Gastroesophageal sphincter (tissue), 4 donors: ENCODE data around the gene TEX2. TPM values are rescaled to one million over a fixed set of nuclear protein-coding genes. Genes with fewer than 3 reads are reported as not detected.

Experiments used
- ATAC-seq: fragments of 150-250 bp; one replicate; pipeline ENCODE4 v1.9.1; 2016; ENCODE audit warnings: mild to moderate bottlenecking, moderate library complexity
- H3K27ac ChIP-seq, 4 donors: fragments of 200-600 bp; sonication (generic) in 3 of 4; 1 replicate in 3 of 4; 2 replicates in 1 of 4; pipeline ENCODE4 v1.5.1; 2016 to 2019
- H3K27me3 ChIP-seq: fragments of 200-600 bp; sonication (generic); one replicate; pipeline ENCODE4 v1.5.1; 2019
- H3K36me3 ChIP-seq, 2 donors: fragments of 200-600 bp; sonication (generic); one replicate each; pipeline ENCODE4 v1.5.1; 2019; ENCODE audit warnings: control low read depth in 1 of 2
- H3K4me1 ChIP-seq, 3 donors: fragments of 200-600 bp; sonication (generic); 1 replicate in 2 of 3; 2 replicates in 1 of 3; pipeline ENCODE4 v1.5.1; 2016 to 2019; ENCODE audit warnings: control low read depth in 2 of 3
- H3K4me3 ChIP-seq, 2 donors: fragments of 200-600 bp; sonication (generic); one replicate each; pipeline ENCODE4 v1.5.1; 2019; ENCODE audit warnings: mild to moderate bottlenecking in 1 of 2, moderate library complexity in 1 of 2
- H3K9me3 ChIP-seq, 3 donors: fragments of 200-600 bp; sonication (generic); one replicate each; pipeline ENCODE4 v1.5.1; 2017 to 2019; ENCODE audit warnings: control low read depth in 2 of 3
- EP300 ChIP-seq: sonication (generic); formaldehyde crosslinking; IDR thresholded peaks from one replicate; pipeline ENCODE4 v1.6.1; 2017; ENCODE audit warnings: antibody characterized with exemption, mild to moderate bottlenecking
- POLR2A ChIP-seq, 2 donors: fragments of 450-650 bp; IDR thresholded peaks; one replicate each; pipeline ENCODE4 v1.6.1; 2017; ENCODE audit warnings: antibody characterized with exemption in 2 of 2, mild to moderate bottlenecking in 2 of 2, moderate library complexity in 1 of 2
- POLR2AphosphoS5 ChIP-seq: sonication (generic); formaldehyde crosslinking; IDR thresholded peaks from one replicate; pipeline ENCODE4 v1.6.1; 2017; ENCODE audit warnings: antibody characterized with exemption
- WGBS, 2 donors: methylation state at CpG; one replicate each; pipeline ENCODE4 v1.1.5; 2018; ENCODE audit warnings: low coverage in 1 of 2; 5-methylcytosine and 5-hydroxymethylcytosine counted together
- total RNA-seq, 4 donors: library from RNA; depleted of rRNA; stranded (reverse); fragments of >200 nt; gene quantifications; one replicate each; pipeline ENCODE4 v1.1.0, GENCODE V29; 2016
- TF ChIP-seq, protein P1 (sequence below), 4 experiments: fragments of 200-600 bp in 2 of 4; fragments of 450-650 bp in 2 of 4; sonication (generic) in 1 of 4; IDR thresholded peaks; one replicate each; pipeline ENCODE4 v1.5.1; 2017 to 2019; ENCODE audit warnings: antibody characterized with exemption in 4 of 4, mild to moderate bottlenecking in 2 of 4, moderate library complexity in 2 of 4

Gene TEX2
- total RNA-seq, 4 donors from 2014 or later = 37.8 to 60.9 (median 47.0) TPM

DNA sequence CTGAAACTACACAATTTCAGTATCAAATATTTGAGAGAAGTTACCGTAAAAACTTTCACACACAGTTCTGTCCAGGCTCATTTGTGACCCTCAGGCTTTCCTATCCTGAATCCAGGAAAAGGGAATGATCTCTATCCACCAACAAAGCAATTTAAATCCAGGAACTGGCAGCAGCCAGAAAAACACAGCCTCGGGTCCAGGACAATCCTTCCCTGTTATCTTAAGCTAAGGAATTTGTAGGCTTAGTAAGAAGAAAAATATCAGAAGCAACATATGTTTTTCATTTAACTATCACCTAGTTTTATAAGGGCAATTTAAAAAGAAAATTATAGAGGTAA lies 47.1 kb downstream of the TEX2 start:
- 32 to 37% methylated on average over 2 of the region's 2 CpGs for WGBS, 2 donors
- Histone ChIP-seq H3K36me3 (peaks cover 0 to 26% of the 10 kb centered on the region in 2 donors), H3K4me1 (peaks cover 0 to 33% (median 15%) of the 10 kb centered on the region in 3 donors), H3K27ac (peak overlapping the region in 3 of 4 donors; percentile 17 to 49 (median 21)), H3K27me3 (no peaks in the 10 kb centered on the region), H3K9me3 (no peaks in the 10 kb centered on the region), H3K4me3 (no peak overlapping the region)
- no peak for TF ChIP-seq EP300
- TF ChIP-seq POLR2A (IDR thresholded peaks at IDR 0.05) = no peak
- TF ChIP-seq, protein P1, sequence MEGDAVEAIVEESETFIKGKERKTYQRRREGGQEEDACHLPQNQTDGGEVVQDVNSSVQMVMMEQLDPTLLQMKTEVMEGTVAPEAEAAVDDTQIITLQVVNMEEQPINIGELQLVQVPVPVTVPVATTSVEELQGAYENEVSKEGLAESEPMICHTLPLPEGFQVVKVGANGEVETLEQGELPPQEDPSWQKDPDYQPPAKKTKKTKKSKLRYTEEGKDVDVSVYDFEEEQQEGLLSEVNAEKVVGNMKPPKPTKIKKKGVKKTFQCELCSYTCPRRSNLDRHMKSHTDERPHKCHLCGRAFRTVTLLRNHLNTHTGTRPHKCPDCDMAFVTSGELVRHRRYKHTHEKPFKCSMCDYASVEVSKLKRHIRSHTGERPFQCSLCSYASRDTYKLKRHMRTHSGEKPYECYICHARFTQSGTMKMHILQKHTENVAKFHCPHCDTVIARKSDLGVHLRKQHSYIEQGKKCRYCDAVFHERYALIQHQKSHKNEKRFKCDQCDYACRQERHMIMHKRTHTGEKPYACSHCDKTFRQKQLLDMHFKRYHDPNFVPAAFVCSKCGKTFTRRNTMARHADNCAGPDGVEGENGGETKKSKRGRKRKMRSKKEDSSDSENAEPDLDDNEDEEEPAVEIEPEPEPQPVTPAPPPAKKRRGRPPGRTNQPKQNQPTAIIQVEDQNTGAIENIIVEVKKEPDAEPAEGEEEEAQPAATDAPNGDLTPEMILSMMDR (IDR thresholded peaks at IDR 0.05) = no peak
- TF ChIP-seq POLR2AphosphoS5 = no peak
- ATAC-seq = no peak

DNA sequence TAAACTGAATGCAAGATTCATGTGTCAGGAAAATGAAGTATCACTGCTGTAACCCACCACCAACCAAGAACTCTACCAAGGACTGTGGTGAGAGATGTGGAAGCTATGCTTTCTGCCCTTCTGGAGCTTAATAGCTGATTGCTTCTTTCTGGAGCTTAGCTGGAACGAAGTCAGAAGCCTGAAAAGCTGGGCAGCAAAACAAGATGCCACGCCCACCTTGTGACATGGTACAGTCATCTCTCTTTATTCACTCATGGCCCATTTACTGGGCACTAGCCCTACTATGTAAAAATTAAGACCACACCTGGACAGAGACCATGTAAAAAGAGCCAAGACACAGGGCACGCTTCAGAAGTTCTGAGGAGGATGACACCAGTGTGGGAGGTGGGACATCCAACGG lies 48.1 kb downstream of the TEX2 start:
- no peak for TF ChIP-seq POLR2A (IDR thresholded peaks at IDR 0.05)
- TF ChIP-seq POLR2AphosphoS5 = no peak
- TF ChIP-seq, protein P1 (IDR thresholded peaks at IDR 0.05) = no peak
- TF ChIP-seq EP300 = no peak
- no peak overlapping the region for H3K27ac ChIP-seq
- WGBS, 2 donors = 86 to 100% methylated on average over 1 to 3 of the region's 4 CpGs
- H3K27me3 ChIP-seq = no peaks in the 10 kb centered on the region
- ATAC-seq = no peak
- no peak overlapping the region for H3K4me3 ChIP-seq
- H3K4me1 ChIP-seq = peaks cover 0 to 34% (median 15%) of the 10 kb centered on the region in 3 donors
- H3K36me3 ChIP-seq = peaks cover 0 to 26% of the 10 kb centered on the region in 2 donors
- H3K9me3 ChIP-seq = no peaks in the 10 kb centered on the region

DNA sequence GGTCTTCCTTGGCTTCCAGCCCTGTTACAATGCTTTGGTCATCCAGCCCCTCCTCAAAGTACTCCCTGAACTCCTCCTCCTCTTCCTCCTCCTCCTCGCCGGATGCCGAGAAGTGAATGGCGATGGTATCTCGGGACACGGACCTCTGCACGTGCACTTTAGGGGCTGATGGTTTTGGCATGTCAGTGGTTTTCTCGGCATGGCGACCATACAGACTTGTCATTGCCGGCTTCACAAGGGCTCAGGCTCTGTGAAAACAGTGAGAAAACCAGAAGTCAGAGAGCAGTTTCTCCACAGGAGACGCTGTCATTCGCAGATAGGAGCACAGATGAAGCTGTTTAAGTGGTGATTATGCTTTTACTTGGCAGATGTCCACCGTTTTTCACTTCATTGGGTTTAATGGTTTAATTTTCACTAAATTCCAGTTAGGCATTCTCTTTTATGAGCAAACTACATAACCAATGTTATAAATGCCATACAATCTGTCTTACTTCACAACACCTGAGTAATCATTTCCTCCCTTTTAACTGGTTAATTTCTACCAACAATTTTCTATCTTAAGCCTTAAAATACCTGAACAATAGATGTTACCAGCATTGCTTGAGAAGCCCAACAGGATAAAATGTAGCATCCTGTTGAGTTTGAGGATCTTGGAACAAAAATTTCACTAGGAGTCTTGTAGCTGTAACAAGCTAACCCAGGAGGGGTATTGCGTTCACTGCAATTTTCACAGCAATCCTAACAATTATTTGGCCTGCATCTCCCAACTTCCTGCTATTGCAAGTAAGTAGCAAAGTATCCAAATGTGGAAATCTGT lies 48.9 kb downstream of the TEX2 start:
- TF ChIP-seq, protein P1 (IDR thresholded peaks at IDR 0.05) = no peak
- TF ChIP-seq POLR2AphosphoS5 (no peak), EP300 (no peak), POLR2A (IDR thresholded peaks at IDR 0.05) (no peak)
- H3K9me3 ChIP-seq = no peaks in the 10 kb centered on the region
- H3K27me3 ChIP-seq = no peaks in the 10 kb centered on the region
- H3K4me1 ChIP-seq = peaks cover 0 to 35% (median 15%) of the 10 kb centered on the region in 3 donors
- no peak overlapping the region for H3K4me3 ChIP-seq
- H3K27ac ChIP-seq = no peak overlapping the region
- 78 to 87% methylated on average over 3 to 7 of the region's 14 CpGs for WGBS, 2 donors
- ATAC-seq = no peak
- H3K36me3 ChIP-seq = peaks cover 0 to 26% of the 10 kb centered on the region in 2 donors

DNA sequence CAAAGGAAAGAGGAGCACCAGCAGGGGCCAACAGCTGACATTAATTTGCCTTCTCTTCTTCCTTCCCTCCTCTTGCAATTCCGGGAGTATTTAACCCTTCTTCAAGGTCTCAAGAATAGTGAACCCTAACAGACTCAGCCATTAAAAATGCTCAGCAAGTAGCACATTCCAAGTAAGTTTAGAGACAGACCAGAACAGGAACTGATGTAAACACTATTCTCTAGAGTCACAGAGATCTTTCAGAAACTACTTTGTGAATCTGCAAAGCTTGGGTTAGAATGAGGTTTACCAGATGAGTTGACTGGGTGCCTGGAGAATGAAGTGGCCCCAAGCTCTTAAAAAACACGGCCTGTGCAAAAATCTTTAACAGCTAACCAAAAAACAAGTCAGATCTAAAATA lies 50.9 kb downstream of the TEX2 start:
- Histone ChIP-seq H3K36me3 (peaks cover 0 to 26% of the 10 kb centered on the region in 2 donors), H3K27ac (no peak overlapping the region), H3K9me3 (no peaks in the 10 kb centered on the region), H3K27me3 (no peaks in the 10 kb centered on the region), H3K4me1 (peaks cover 0 to 26% (median 13%) of the 10 kb centered on the region in 3 donors), H3K4me3 (no peak overlapping the region)
- 54 to 82% methylated on average over 2 of the region's 2 CpGs for WGBS, 2 donors
- TF ChIP-seq EP300 = no peak
- no peak for TF ChIP-seq POLR2AphosphoS5
- no peak for TF ChIP-seq POLR2A (IDR thresholded peaks at IDR 0.05)
- no peak for ATAC-seq

DNA sequence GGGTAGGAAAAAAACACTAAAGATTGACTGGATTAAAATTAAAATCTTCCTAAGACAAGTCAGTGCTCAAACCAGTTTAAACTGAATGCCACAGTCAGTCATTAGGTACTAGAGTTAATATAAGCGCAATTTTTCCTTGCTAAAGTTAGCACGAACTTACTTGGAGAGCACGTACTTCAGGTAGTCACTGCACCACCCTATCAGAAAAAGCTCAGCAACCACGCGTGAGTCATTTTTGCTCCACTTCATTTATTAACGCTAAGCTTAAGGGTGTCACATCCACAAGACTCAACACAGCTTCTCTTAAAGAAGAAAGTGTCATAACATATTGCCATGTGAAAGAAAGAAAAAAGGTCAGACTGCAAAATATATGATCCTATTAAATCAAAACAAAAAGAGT lies 53.1 kb downstream of the TEX2 start:
- Histone ChIP-seq H3K4me3 (no peak overlapping the region), H3K4me1 (peaks cover 0 to 19% (median 0%) of the 10 kb centered on the region in 3 donors), H3K27me3 (no peaks in the 10 kb centered on the region), H3K9me3 (no peaks in the 10 kb centered on the region), H3K36me3 (peaks cover 0 to 26% of the 10 kb centered on the region in 2 donors), H3K27ac (no peak overlapping the region)
- no peak for ATAC-seq
- no peak for TF ChIP-seq POLR2AphosphoS5
- TF ChIP-seq, protein P1 (IDR thresholded peaks at IDR 0.05) = no peak
- TF ChIP-seq POLR2A (IDR thresholded peaks at IDR 0.05) = no peak
- TF ChIP-seq EP300 = no peak
- WGBS, 2 donors = 65 to 70% methylated on average over 6 of the region's 6 CpGs
